Esophagus muscularis mucosa (tissue), 4 donors: ENCODE data around the gene RNF11.

ENCODE experiments used
- CTCF ChIP-seq, 3 experiments: fragments of 200-600 bp in 2 of 3; fragments of 450-650 bp in 1 of 3; sonication (generic) in 2 of 3; IDR thresholded peaks; one replicate each; pipeline ENCODE4 v1.5.1; 2017 to 2019; ENCODE audit warnings: antibody characterized with exemption in 3 of 3, mild to moderate bottlenecking in 2 of 3, moderate library complexity in 1 of 3
- EP300 ChIP-seq: sonication (generic); formaldehyde crosslinking; IDR thresholded peaks from one replicate; pipeline ENCODE4 v1.6.1; 2017; ENCODE audit warnings: antibody characterized with exemption
- POLR2A ChIP-seq: fragments of 450-650 bp; IDR thresholded peaks from one replicate; pipeline ENCODE4 v1.6.1; 2017; ENCODE audit warnings: antibody characterized with exemption, moderate library complexity, mild to moderate bottlenecking, low read depth
- POLR2AphosphoS5 ChIP-seq, 2 donors: sonication (generic); formaldehyde crosslinking; IDR thresholded peaks; one replicate each; pipeline ENCODE4 v1.6.1; 2017; ENCODE audit warnings: antibody characterized with exemption in 2 of 2

- TF ChIP-seq CTCF (IDR thresholded peaks at IDR 0.05) (no peak), EP300 (no peak), POLR2AphosphoS5 (IDR thresholded peaks at IDR 0.05) (no peak), POLR2A (no peak)
These were observed 46.5 kb downstream of the RNF11 start for GRCh38 chr1:51282605-51283004.
